NCI-H2107 treated with DMSO at 0.1 percent for 48 hours (cell line): ENCODE measurements around the gene NAA50.

Source experiments
- DNase-seq: peaks from one replicate; lab custom pipeline; 2025; ENCODE audit not compliant: unreplicated experiment; lab: John Stamatoyannopoulos, UW

NAA50 gene

DNA sequence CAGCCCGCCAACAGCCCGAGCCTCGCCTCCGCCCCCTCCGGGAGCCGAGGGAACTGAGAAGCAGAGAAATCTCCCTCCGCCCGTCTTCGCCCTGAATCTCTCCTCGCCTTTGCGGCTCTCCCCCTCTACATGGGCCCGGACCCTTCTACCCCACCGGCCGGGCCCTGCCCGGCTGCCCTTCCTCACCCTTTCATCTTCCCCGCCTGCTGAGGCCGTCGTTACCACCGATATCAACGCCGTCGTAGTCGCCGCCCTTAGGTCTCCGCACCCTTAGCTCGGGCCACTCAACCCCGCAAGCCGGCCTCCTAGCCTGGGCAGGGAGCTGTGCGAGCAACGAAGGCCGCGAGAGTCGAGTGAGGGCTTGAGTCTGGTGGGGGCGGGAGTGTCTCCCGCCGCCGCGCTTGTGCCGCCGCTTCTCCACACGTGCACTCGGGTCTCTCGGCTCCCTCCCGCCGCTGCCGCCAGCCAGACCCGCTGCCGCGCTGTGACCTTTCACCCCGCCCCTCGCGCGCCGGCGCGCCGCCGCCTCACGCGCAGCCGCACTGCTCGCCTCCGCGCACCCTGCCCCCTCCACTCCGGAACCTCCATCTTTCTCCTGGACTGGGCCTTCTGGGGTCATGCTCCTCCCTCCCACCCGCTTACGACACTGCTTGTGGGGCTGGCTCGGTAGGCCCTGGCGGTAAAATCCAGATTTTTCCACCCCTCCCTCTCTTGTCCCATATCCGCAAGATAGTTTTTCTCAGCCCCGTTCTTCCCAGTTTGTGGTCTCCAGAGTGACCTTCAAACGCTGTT lies at the start of gene NAA50:
Gene NAA50 (minus strand): TSS at position 494 of the 792 bp plus-strand sequence. CDS start 300 bp downstream, at position 194.
- peak; percentile 96 for DNase-seq

DNA sequence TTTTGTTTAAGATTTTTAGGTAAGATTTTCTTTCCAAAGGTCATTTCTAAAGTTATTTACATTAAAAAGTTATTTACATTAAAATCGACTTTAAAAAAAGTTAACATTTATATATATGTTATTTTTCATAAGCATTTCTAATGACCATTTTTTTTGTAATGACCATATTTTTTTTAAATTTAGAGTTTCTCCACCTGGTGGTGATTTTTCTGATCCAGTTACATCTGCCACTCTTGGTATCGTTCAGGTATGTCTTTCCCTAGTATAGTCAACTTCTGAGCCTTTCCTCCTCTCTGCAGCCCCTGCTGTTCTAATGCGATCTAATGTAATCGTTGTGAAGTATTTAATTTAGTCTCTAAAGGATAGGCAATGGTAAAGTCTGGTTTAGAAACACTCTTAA lies 49.6 kb upstream of the NAA50 start:
- no peak for DNase-seq

DNA sequence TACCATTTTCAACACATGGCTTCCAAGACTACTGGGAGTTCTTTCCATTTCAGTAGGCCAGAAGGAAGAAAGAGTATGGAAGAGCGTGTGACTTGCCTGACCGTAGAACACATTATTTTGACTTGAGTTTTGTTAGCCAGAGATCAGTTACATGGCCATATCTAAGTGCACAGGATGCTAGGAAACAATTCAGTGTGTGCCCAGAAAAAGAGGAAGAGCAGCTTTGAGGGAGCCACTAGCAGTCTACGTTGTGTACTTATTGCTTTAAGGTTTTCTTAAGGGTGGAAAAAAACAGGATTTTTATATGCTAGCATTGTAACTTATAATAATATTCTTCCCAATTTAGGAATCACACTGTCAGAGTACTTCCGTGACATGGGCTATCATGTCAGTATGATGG lies 48.5 kb upstream of the NAA50 start:
- no peak for DNase-seq

DNA sequence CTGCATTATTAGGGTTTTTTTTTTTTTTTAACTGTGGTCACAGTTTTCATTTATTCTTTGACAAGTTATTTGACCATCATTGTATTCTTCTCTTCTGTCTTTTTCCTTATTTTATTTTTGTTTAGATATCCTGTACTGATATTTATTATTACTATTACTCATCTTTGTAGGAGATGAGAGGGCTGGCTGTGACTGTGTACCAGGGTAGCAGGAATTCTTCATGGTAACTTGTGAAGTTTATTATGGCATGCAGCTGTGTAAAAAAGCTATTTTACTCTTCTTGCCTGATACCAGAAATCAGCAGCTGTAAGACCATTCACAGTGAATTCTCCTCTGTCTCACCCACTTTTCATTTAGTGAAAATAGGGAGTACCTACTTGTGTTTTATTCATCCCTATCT lies 45.3 kb upstream of the NAA50 start:
- DNase-seq = no peak

DNA sequence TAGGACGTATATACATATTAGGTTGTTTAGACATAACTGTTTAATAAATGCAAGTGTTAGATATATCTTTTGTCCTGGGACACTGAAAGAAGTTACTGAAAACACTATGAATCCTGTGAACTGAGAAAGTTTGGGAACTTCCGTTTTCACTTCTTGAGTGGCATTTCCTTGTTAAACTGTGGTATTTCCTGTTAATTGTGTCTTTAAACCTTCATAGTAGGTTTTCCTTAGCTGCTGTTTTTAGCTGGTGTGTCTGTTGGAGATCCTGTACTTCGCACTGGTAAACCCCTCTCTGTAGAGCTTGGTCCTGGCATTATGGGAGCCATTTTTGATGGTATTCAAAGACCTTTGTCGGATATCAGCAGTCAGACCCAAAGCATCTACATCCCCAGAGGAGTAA lies 37.9 kb upstream of the NAA50 start:
- DNase-seq = no peak

DNA sequence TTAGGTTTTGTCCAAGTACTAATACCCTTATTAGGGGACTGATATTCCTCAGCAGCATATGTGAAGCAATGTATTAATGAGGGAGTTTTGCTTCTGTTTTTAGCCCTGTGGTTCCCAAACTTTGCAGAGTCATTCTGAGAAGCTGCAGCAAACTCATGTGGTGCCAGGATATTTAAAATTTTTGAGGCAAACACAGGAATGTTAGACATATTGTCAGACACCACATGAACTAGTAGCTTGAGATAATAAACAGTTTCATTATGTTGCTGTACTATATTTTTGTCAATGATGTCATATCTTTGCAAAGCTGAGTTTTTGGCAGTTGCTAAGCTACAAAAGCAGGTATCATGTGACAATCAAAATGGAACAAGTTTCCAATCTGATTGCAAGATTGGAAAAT lies 37.4 kb upstream of the NAA50 start:
- DNase-seq = no peak

DNA sequence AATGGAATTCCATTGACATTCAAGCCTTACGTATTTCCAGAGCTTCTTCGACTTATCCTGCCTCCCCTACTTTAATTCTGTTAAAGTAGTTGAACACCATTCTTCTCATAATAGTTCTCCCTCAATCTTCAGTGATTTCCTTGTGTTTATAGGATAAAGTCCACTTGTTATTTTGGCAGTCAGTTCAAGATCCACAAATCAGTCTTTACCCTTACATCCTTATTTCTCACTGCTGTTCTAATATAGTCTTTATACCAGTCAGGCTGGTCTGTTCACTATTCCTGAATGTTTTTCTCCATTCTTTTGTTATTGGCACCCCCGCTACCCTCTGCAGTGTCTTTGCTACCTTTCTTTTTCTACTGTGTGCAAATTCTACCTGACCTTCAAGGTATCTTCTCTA lies 30.5 kb upstream of the NAA50 start:
- DNase-seq = no peak

DNA sequence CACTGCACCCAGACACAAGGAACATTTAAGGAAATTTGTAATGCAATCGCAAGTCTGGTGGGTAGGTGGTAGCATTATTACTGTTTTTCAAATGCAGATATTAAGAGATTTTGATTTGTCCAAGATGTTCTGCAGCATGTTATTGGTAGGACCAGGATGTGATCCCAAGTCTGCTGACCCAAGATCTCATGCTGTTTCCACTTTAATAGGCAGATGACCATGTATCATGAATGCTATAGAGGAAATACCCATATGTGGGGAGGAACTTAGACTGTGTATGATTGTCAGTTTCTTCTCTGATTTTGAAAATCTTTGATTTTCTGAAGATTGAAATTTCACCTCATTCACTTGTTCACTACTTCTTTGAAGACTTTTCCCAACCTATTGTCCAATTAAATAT lies 29.5 kb upstream of the NAA50 start:
- DNase-seq = no peak

DNA sequence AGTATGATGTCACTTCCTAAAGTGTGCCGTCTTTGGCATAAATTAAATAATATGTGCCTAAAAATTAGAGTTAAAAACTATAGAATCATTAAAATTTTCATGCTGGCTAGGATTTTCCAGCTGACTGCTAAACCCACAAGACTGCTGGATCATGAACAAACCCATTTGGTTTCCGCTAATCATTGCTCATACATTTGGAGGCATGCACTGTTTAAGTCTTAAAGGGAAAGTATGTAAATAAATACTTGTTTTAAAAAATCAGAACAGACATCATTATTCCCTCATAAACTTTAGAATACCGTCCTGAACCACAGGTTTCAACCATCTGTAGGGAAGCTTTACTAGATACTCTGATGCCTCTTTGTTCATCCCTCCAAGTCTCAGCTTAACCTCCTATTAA lies 27.3 kb upstream of the NAA50 start:
- DNase-seq = no peak

DNA sequence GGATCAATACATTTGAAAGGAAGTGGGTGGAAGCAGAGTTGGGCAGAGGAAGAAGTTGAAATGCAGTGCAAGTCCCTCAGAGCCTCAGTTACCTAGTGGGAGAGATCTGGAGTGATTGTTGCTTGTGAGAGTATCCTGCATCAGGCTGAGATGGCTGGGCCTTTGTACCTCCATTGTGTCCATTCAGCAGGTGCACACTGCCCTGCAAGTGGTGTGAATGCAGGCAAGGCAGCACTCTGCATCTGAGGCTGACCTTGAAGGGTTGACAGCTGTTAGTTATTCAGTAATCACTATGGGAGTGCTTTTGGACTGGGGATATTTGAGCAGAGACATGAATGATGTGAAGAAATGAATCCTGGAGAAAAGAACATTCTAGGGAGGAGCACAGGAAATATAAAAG lies 25.9 kb upstream of the NAA50 start:
- no peak for DNase-seq

DNA sequence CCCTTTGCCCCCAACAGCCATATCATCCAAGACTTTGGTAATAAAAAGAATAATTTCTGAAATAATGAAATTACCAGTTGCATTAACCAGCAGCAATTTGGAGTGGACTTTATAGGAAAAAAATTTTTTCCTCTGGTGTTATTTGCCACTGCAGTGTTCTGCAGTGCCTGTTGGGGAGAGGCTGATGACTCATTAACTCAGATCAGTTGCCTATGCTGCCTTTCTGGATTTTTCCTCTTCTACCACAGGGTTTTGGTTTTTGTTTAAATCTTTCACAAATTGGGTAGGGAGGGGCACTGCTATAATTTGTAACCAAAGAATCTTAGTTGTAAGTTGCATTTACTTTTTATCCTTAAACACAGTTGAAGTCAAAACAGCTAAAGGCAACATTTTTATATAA lies 23.5 kb upstream of the NAA50 start:
- DNase-seq = no peak

DNA sequence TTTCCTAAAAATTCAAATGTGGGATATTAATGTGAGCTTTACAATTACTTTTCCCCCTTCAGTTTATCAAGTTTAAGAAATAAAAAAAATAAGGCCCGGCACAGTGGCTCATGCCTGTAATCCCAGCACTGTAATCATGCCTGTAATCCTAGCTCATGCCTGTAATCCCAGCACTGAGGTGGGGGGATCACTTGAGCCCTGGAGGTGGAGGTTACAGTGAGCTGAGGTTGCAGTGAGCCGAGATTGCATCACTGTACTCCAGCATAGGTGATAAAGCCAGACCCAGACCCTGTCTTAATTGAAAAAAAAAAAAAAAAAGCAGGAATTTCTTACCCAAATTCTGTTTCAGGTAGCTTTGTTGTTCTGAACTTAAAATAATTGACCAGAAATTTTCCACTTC lies 18.6 kb upstream of the NAA50 start:
- no peak for DNase-seq

DNA sequence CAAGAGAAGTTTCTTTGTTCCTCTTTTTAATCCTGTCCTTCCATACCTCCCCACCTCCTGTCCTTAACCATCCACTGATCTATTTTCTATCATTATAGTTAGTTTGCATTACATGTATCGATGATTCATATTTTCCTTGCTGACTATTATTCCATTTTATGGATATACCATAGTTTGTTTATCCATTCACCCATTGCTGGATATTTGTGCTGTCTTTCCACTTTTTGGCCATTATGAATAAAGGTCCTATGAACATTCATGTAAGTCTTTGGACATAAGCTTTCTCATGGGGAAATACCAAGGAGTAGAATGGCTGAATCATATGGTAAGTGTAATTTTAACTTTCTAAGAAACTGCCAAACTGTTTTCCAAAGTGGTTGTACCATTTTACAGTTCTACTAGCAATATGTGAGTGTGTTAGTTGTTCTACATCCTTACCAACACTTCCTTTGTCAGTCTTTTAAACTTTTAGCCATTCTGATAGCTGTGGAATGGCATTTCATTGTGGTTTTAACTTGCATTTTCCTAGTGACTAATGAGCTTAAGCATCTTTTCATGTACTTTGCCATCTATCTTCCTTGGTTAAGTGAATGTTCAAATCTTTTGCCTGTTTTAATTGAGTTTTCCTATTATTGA lies 12.5 kb upstream of the NAA50 start:
- DNase-seq = no peak

DNA sequence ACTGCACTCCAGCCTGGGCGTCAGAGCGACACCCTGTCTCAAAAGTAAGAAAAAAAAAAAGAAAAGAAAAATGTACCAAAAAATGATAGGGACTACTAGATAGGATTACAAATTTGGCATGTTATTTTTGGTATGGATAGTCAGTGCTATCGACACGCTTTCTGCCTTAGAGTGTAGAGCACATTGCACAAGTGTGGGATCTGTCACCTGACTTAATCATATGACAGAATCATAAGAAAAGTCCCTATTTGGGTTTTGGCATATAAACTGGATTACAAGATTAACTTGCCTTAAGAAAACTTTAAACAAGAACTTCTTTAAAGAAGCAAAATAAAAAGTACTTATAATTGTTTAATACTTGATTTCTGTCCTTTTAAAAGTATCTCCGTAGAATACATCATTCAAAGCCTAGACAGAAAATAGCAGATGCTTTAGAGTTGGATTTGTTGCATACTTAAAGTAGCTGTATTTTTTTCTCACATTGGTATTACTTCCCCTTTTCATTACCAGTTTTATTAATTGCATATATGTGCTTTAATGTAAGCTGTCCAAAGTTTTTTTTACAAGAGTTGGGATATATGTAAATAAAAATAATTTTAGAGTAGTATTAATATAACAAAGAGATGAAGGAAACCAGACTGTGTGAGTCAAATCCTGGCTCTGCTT lies 8.6 kb upstream of the NAA50 start:
- no peak for DNase-seq

DNA sequence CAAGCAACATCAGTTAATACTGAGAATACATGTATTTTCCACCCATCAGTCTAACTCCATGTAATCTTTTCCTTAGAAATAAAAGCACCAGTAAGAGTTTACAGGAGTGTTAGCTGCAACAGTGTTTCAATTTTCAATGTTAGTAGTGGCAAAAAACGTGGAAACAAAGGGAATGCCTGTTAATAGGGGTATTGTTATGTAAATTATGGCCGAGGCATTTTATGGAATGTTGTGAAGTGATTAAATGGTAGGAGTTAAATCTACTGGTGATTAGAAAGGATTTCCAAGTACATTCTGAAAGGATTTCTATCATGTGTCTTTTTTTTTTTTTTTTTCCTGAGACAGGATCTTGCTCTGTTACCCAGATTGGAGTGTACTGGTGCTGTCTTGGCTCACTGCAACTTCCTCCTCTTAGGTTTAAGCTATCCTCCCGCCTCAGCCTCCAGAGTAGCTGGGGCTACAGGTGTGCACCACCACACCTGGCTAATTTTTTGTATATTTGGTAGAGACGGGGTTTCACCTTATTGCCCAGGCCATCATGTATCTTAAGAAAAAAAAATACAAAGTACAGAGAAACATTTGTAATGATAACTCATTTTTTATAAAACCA lies 7.4 kb upstream of the NAA50 start:
- DNase-seq = no peak

DNA sequence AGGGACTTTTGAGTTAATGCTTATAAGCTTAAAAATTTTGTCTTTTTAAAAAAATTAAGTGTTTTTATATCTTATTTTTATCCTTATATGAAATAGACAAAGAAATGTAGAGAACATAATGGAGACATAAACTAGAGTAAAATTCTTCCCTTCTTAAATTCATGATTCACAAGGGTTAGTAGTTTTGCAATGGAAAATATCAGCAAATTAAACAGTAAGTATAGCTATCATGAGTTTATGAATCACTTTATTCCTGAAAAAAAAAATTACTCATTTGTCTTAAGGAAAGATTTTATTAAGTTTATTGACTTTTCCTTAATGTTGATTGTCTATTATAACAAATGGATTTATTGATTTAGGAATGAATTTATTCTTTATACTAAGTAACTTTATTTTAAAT lies 5.1 kb upstream of the NAA50 start:
- no peak for DNase-seq

DNA sequence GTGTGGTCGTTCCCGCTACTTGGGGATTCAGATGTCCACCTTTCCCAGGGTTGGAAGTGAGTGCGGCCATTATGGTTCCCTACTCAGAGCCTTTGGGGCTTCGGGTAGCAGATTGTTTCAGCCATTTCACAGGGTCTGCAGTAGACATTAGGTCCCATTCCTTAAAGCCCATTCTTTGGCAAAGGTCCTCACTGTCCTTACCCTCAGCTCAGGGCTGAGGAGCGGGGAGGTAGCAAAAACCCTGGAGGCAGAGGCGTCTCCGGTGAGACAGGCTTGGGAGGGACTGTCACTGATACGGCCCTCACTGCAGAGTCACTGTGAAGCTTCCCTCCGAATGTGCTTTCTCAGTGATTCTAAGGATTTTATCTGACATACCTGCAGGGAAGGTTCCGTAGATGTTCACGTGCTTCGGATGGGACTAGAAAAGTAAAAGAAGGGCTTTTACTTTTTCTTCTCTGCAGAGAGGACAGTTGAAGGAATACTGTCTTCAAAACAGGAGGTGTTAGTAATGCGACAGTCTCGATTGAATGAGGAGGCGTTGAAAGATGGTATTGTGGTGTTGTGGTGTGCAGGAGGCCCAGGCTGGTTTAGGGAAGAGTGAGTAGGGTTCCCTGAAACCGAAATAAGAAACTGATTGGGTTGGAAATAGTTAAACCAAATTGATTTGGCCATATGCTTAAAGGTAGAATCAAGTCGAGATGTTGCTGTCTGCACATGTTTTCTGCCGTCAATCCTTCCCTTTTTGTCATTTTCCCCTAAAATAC lies 1.4 kb upstream of the NAA50 start:
- DNase-seq = no peak

DNA sequence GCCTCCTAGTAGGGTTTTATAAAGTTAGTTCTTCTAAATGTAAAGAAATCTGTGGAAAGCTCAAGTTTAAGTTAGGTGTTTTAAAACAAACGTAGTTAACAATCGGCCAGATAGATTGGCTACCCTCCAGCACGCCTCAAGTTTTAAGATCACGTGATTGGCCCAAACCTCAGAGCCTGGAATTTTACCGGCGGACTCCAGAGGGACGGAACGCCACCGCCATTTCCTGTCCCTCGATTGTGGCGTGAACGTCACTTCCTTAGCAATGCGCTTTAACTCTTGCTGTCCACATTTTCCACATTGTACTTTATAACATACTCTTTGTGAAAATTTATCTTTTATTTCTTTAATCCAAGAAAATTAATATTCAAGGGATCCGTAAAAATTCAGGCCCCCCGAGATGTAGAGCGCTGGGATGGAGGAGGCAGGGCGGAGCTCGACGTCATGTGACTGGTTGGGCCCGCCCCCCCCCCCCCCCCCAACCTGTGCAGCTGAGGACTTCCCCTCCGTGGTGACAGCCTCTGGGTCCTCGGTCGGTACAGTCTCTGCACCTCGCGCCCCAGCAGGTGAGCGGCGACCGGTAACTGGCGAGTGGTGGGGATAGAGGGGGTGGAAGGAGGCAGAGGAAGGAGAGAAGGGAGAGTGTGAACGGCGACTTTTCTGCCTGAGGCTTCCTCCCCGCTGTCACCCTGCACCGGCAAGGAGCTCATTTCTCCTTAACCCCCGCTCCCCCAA lies 666 bp upstream of the NAA50 start, which contains the start of gene ATP6V1A:
Gene ATP6V1A (plus strand): TSS at position 488 of the 735 bp plus-strand sequence. CDS start 31,719 bp downstream, outside the sequence.
- DNase-seq = peak; percentile 97

DNA sequence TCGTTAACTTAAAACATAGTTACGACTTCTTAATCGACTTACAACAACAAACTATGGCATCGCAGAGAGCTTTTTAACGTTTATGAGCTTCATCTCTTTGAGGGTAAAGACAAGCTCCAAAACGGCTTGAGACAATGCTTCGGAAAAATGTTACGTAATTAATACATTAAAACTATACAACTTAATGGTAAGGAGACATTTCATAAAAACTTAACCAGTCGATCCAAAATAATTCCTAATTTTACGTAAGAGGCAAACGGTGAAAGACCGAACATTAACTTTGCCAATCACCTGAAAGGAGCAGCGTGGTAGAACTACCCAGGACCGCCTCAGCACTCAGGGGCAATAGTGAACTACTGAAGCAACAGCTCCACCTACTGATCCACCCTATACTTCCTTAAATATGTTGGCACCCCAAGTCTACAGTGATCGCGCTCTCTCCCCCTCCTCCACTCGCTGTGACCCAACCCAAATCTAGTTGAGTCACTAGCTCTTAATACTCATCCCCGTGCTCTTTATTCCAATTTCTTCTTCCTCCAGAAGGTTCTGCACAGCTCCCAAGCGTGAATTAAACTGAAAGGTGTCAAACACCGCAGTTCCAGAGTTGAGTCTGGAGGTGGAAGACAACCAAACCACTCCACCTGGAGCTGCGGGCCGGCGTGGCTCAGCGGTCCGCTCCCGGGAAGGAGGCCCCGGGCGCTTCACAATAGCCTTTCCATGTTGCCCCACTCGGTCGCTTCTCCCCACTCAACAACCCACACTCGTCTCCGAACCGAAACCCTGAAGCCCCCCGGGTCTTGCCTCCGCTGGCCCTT lies 901 bp downstream of the NAA50 start:
- DNase-seq = peak; percentile 94
